GM18868 (cell line): ENCODE measurements around the gene NOL4L.
A peak's percentile ranks its signal among the peaks of the same experiment; 100 is the strongest.

ENCODE experiments used
- ATAC-seq: cut with Tn5 transposase; IDR thresholded peaks from one replicate; pipeline ENCODE4 v1.9.1; 2021; ENCODE audit warnings: mild to moderate bottlenecking, moderate library complexity; ENCODE audit not compliant: unreplicated experiment

The NOL4L gene, protein sequence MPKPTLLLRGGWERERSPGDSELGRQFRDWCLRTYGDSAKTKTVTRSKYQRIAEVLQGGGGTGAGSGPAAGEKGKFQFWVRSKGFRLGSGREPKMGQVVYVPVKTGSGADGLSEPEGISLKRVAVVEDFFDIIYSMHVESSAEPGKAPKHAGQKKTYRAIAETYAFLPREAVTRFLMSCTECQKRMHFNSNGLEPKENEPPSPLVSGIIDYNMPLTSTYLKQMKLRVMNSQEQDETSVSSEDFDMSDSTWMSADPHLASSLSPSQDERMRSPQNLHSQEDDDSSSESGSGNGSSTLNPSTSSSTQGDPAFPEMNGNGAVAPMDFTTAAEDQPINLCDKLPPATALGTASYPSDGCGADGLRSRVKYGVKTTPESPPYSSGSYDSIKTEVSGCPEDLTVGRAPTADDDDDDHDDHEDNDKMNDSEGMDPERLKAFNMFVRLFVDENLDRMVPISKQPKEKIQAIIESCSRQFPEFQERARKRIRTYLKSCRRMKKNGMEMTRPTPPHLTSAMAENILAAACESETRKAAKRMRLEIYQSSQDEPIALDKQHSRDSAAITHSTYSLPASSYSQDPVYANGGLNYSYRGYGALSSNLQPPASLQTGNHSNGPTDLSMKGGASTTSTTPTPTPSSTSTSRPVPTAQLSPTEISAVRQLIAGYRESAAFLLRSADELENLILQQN

GRCh38 chr20:32585011-32585585, at the start of gene NOL4L:
NOL4L (minus strand) TSS chr20:32585333; CDS start chr20:32584890, 443 bp downstream.
- ATAC-seq, result peak; percentile 13

GRCh38 chr20:32634041-32634805, 49.1 kb upstream of the NOL4L start:
- ATAC-seq, result no peak

- no peak for ATAC-seq
Observed at GRCh38 chr20:32632461-32633354, 47.6 kb upstream of the NOL4L start.

- no peak for ATAC-seq
Observed at GRCh38 chr20:32631933-32632460, 46.9 kb upstream of the NOL4L start.

DNA sequence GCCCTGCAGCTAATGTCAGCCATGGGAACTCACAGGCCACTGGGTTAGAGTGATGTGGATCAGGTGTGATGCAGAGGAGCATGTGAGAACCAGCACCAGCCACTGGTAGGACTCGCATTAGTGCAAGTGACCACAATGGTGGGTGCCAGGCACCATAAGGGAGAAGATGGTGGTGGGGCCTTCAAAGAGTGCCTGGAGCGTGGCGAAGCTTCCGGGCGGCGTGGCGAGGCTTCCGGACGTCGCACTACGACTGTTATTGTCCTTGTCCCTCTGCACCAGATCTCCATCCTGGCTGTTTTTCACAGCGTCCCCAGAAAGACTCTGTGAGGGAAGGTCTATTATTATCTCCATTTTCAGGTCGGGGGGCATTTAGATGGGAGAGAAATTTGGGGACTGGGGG, 44.7 kb upstream of the NOL4L start:
- ATAC-seq, result no peak

- no peak for ATAC-seq
Observed at GRCh38 chr20:32628960-32629530, 43.9 kb upstream of the NOL4L start.

GRCh38 chr20:32626859-32627636, 41.9 kb upstream of the NOL4L start:
- ATAC-seq, result peak; percentile 34

GRCh38 chr20:32626407-32626806, 41.3 kb upstream of the NOL4L start:
- ATAC-seq, result no peak

DNA sequence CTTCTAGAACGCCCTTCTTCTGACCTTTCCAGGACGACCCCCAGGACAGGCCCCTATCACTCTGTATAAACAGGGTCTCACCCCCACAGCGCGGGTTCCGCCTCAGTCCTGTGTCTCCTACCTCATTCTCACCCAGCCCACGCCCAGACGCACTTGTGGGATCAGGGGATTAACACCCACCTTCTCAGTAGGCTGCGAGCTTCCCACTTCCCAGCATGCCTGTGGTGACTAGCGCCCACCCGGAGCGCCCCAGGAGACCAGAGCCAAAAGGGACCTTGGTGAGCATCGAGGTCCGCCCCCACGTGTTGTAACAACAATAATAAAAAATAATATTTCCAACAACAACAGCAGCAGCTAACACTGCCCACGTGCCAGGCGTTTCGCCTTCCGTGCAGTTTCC, 40.9 kb upstream of the NOL4L start:
- no peak for ATAC-seq

- no peak for ATAC-seq
Observed at GRCh38 chr20:32624687-32625345, 39.7 kb upstream of the NOL4L start.

GRCh38 chr20:32623667-32624157, 38.6 kb upstream of the NOL4L start:
- no peak for ATAC-seq

DNA sequence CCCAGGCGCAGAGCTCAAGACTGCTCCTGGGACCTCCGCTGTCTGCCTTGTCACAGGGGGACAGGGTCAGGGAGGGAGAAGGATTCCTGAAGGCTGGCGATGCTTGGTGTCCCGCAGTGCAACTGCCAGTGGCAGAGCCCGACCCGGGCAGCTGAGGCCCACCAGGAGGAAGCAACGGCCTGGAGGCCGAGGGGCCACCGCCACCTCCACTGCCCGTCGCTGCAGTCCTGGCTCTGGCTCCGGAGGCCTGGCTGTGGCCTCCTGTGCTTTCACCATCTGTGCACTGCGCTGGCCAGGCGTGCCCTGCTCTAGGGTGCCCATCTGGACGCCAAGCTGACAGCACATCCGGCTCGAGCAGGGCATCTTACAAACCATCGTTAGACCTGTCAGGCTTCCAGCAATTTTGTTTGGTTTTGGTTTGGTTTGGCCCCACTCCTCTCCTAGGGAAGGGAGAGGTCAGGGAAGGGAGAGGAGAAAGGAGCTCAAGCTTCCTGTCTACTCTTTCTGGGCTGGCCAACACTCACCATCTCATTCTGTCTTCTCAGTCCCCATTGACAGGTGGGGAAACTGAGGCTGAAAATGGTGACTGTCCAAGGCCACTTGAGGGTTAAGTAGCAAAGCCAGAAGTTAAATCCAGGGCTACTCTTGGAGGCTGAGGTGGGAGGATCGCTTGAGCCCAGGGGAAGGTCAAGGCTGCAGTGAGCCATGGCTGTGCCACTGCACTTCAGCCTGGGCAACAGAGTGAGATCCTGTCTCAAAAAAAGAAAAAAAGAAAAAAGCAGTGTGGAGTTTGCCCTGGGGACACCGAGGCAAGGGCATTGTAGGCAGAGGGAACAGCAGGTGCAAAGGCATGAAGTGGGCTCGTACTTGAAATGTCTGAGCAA, 37.7 kb upstream of the NOL4L start:
- ATAC-seq, result no peak

- ATAC-seq, result no peak
Observed at GRCh38 chr20:32621891-32622584, 36.9 kb upstream of the NOL4L start.

GRCh38 chr20:32621071-32621890, 36.1 kb upstream of the NOL4L start:
- ATAC-seq, result no peak

DNA sequence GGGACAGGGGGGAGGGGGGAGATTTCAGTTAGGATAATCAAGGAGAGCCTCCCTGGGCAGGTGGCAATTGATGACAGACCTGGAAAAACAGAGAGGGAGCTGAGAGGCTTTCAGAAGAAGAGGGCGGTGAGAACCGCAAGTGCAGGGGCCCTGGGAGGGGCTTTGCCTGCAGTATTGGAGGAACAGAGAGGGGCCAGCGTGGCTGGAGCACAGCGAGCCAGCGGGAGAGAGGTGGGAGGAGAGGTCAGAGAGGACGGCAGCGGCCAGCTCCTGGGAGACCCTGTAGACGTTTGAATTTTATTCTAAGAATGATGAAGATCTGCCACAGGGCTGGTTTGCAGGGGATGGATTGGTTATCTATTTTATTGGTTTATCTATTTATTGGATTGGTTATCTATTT, 34.5 kb upstream of the NOL4L start:
- no peak for ATAC-seq

- ATAC-seq, result no peak
Observed at GRCh38 chr20:32614772-32615171, 29.6 kb upstream of the NOL4L start.
